GM19328 (cell line): ENCODE data around the gene ACIN1.

Experiments
- ATAC-seq: cut with Tn5 transposase; IDR thresholded peaks from one replicate; pipeline ENCODE4 v1.9.1; 2021; ENCODE audit warnings: mild to moderate bottlenecking, moderate library complexity; ENCODE audit not compliant: unreplicated experiment

ACIN1 gene

DNA sequence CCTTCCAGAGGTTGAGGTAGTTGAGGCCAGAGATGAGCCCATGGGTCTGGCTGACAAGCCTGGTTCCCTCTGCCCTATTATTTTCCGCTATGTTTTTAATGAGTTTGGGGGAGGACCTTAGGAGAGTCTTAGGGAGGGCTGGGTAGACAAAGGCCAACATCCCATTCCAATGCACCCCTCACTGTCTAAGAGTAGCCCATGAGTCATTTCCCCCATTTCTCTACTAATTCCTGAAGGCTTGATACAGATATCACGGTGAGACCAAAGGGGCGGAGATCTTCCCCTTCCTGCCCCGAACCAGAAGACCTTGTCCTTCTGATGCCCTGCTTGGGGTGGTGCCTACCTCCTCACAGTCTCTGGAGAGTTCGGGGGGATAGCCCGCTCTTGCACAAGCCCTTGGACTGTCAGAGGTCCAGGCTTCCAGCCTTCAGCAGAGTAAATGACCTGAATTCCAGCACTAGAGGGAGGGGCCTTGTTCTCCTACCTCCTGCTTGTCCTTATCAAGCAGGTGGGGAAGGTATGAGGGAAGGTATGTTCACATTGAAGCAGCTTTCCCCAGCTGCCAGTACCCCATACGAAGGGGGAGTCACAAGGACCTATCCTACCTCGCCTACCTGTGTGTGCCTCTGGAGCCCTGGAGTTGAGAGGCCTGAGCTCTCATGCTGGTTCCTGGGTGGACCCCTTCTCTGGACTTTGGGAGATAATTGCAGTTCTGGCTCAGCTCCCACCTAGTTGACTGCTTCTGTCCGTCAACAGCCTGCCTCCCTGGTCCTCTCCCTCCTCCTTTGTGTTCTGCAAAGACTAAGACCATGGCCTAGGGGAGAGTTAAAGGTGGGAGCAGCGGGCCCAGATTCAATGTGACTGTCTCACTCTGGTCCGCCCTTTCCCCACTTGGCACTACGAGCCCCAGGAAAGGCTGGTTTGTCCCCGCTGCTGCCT, 49.2 kb downstream of the ACIN1 start:
- ATAC-seq, result no peak

DNA sequence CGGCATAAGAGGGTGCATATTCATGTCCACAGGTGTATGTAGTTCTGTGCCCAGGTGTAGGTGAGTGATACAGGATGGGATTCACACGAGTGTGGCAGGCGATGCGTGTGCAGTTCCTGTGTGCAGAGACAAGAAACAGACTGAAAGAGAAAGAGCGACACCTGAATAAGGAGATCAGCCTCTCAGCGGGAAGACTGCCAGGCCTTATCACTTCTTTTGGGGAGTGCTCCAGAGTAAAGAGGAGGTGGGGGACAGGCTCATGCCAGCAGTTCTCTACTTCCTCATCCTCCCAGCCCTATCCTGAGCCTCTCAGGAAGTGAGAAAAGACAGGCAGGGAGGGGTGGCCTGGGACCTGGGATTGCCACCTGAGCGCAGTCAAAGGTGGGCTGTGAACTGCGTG, 50.1 kb downstream of the ACIN1 start:
- ATAC-seq, result no peak

GRCh38 chr14:23043754-23044153, 51.2 kb downstream of the ACIN1 start:
- ATAC-seq, result no peak

GRCh38 chr14:23043145-23043544, 51.8 kb downstream of the ACIN1 start:
- no peak for ATAC-seq

- ATAC-seq, result no peak
These were observed 52.6 kb downstream of the ACIN1 start, which contains the start of gene PSMB11 for GRCh38 chr14:23042162-23042965. Gene PSMB11, plus strand, starts transcription at chr14:23042212. Its CDS starts 14 bp downstream, at chr14:23042226.

DNA sequence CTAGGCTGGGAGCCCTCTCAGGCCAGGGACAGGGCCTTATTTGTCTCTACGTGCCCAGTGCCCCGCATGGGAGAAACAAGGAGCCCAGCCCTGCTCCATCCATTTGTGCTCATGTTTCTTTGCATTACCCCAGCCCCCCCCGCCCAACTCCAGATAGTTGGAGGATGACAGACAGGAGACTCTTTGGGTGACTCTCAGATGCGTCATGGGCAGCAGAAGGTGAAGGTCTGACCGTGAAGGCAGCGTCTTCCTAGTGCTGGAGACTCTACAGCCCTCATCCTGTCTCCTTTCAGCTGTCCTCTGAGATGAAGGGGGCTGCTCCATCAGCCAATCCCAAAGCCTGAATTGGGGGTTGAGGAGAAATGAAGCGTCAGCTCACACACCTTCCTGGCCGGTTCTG, 53.2 kb downstream of the ACIN1 start:
- no peak for ATAC-seq

- no peak for ATAC-seq
These were observed 54.8 kb downstream of the ACIN1 start for GRCh38 chr14:23040100-23040499.

DNA sequence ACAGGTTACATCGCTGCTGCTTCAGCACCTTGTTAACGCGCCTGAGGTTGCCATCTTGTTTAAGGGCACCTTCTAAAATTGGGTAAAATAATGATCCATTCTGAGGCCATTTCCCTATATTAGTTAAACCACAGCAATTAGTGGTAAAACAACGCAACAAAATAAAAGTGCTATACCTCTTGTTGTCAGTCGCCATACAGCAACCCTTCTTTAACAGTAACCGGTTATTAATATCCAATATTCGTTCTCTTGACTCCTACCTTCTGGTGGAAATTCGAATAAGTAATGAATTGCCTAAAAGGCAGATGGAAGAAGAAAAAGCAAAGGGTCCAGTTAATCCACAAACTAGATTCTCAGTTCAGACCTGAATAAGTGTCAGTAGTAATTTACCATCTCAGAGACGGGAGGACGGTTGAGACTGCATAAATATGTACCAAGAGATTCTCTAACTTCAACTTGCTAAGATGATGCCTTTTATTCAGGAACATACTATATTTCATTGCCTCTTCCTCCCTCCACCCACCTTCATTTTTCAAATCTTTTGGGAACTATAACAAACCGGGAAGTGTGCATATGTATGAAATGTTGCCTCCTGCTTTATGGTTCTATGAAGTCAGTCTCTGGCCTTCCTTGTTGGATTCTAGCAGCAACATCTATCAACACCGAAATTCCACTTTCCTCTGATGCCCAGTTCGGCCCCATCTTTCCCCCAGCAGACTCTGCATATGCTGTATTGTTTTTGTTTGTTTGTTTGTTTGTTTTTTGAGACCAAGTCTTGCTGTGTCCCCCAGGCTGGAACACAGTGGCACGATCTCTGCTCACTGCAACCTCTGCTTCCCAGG, 59.4 kb downstream of the ACIN1 start:
- ATAC-seq, result no peak

GRCh38 chr14:23034498-23035302, 60.2 kb downstream of the ACIN1 start, which contains the start of gene PSMB5:
Gene PSMB5, minus strand, starts transcription at chr14:23034900. Its CDS starts 19 bp downstream, at chr14:23034881.
- ATAC-seq, result peak; percentile 93

GRCh38 chr14:23033801-23034497, 61.0 kb downstream of the ACIN1 start:
- ATAC-seq, result no peak

- no peak for ATAC-seq
These were observed 61.6 kb downstream of the ACIN1 start for GRCh38 chr14:23033251-23033727.

DNA sequence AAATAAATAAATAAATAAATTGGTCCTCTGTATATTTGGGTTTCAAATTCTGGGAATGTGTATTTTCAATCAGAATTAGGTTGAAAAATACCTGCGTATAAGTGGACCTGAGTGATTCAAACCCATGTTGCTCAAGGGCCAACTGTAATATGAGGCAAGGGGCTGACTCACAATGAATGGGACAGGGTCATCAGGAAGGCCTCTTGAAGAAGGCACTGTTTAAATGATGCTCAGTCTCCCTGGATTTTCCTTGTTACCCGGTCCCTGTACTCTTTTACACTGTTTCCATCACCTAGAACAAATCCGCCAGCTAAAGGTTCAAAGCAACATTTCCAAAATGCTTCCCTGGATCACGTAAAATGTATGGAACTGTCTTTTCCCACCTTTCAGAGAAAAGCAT, 64.0 kb downstream of the ACIN1 start:
- ATAC-seq, result no peak

GRCh38 chr14:23028799-23029198, 66.1 kb downstream of the ACIN1 start:
- ATAC-seq, result no peak

DNA sequence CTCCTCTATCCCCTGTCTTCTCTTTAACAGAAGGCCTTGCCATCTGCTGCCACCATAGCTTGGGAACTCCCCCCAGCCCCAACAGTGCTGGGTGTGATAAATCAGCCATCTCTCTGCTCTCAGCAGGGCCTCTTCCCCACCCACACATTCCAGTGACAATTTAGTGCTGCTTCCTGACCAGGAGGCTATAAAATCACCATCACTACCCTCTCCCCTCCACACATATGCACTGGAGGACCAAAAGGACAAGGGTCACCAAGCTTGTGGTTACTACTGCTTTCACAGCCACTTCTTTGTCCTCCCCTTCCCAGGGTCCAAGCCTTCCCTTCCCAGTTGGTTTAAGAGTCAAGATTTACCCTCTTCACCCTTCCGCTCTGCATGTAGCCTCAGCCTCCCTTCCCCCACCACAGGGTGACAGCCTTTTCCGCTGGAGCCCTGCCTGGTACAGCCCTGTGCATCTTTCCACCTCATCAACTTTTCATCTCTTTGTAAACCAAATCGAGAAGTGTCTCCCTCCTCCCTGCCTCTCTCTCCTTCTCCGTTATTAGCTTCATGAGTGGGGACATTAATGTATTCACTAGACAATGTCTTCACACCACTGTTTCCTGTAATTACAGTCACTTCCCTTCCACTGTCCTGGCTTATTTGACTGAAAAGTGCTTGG, 69.7 kb downstream of the ACIN1 start:
- ATAC-seq, result no peak

- ATAC-seq, result no peak
These were observed 70.3 kb downstream of the ACIN1 start for GRCh38 chr14:23024612-23025075.

- no peak for ATAC-seq
These were observed 71.2 kb downstream of the ACIN1 start for GRCh38 chr14:23023795-23024152.

DNA sequence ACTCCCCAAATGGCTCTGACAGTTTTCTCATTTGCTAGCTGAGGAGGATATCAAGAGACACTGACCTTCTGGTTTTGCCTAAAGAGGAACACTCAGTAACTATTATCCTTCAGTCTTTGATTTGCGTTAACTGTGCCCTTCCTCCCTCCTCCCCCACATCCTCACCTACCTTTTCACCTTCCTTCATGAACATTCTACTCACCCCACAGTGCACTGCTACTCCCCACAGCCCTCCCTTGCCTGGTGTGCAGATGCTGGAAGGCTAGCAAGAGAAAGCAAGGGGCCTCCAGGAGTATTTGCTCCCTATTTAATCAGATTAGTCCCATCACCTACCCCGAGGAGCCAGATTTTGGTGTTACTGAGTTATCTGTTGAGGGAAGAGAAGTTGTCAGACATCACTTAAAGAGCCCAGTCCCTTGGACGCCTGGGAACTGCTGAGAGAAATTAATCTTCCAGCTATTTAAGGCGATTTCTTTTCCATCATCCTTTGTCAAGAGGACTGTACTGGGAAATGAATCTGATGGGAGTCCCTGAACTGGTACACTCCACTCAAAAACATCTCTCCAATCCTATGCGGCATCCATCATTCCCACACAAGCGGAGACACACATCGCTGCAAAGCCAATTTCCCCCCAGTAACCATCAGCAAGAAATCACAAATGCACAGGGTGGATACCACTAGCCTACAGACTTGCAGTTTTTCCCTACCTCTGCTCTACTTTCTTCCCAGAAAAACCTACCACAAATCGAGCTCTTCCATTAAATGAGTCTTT, 71.7 kb downstream of the ACIN1 start:
- ATAC-seq, result no peak

DNA sequence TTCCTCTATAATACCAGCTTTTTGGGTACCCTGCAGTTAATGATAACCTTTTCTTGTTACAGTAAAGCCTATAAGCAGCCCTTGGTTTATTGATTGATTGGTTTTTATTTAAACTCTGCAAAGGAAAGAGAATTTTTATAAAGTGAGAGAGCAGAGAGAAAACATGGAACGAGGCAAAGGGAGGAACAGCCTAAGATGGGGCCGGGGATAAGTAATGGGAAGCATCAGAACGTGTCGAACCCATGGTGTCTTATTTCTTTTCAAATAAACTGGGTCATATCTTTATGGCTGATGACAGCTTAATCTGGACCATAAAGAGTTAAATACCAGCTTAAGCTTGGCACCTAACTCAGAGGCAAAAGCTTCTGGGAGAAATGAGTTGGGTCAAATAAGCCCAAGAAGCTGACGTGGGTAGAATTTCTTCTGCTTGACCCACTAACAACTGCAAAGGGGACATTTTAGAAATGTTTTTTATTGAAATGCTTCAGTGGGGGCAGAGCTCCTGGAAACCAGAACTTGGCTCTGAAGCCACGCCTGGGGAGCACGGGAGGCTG, 73.0 kb downstream of the ACIN1 start:
- ATAC-seq, result no peak
